CD4-positive, alpha-beta T cell treated with Interleukin-15 for 1 hour (primary cell): Measurements from ENCODE around the gene SNUPN.

Source experiments
- DNase-seq: peaks from one replicate; pipeline ENCODE4 v3.0.0-alpha.2; 2020

The SNUPN gene

GRCh38 chr15:75625542-75626347 is at the start of gene SNUPN:
SNUPN (minus strand) TSS chr15:75625725; CDS start chr15:75621051, 4,674 bp downstream.
- peak; percentile 92 for DNase-seq

GRCh38 chr15:75674366-75674765 is 48.8 kb upstream of the SNUPN start:
- no peak for DNase-seq

GRCh38 chr15:75673426-75674235 is 48.1 kb upstream of the SNUPN start:
- no peak for DNase-seq

GRCh38 chr15:75672646-75673425 is 47.3 kb upstream of the SNUPN start:
- DNase-seq: no peak

GRCh38 chr15:75671730-75672602 is 46.4 kb upstream of the SNUPN start:
- DNase-seq: no peak

GRCh38 chr15:75669879-75670212 is 44.3 kb upstream of the SNUPN start:
- DNase-seq: no peak

GRCh38 chr15:75669191-75669878 is 43.8 kb upstream of the SNUPN start:
- no peak for DNase-seq

GRCh38 chr15:75666823-75667501 is 41.4 kb upstream of the SNUPN start:
- no peak for DNase-seq

GRCh38 chr15:75663931-75664421 is 38.5 kb upstream of the SNUPN start:
- no peak for DNase-seq

- no peak for DNase-seq
Observed at GRCh38 chr15:75662823-75663519, 37.4 kb upstream of the SNUPN start.

GRCh38 chr15:75661756-75662140 is 36.2 kb upstream of the SNUPN start:
- DNase-seq: no peak

GRCh38 chr15:75661100-75661755 is 35.7 kb upstream of the SNUPN start:
- DNase-seq: no peak

GRCh38 chr15:75659928-75660645 is 34.6 kb upstream of the SNUPN start:
- no peak for DNase-seq

GRCh38 chr15:75659141-75659771 is 33.7 kb upstream of the SNUPN start:
- DNase-seq: no peak

GRCh38 chr15:75656813-75657212 is 31.3 kb upstream of the SNUPN start:
- DNase-seq: no peak

- no peak for DNase-seq
Observed at GRCh38 chr15:75656331-75656730, 30.8 kb upstream of the SNUPN start.

GRCh38 chr15:75655931-75656330 is 30.4 kb upstream of the SNUPN start:
- no peak for DNase-seq

- no peak for DNase-seq
Observed at GRCh38 chr15:75654201-75654907, 28.8 kb upstream of the SNUPN start.
